ENCODE data around the gene DLGAP1.

DNA sequence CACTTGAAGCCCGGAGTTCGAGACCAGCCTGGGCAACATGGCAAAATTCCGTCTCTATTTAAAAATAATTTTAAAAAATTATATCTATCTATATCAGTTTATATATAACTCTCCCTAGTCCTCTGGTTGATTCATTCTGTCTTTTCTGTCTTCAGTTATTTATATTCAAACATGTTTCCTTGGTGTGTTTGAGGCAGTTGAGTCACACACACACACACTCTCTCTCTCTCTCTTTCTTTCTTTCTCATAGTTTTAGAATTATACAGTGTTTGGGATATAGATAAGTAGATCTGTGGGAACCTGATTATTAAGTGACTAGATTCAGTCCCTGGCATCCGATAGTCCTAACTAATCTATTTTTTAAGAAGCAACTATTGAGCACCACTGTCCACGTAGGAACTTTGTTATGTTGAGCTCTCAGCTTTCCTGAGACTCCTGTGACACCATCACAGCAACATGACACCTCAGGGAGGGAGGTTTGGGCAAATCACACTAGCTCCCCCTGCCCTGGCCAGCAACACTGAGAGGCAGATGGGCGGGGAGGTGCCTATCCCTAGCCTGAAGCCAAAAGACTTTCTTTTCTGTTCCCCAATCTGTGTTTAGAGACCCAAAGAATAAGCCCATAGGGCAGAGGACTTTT, 482.7 kb downstream of the DLGAP1 start:
- TF ChIP-seq EP300 (conservative IDR thresholded peaks at IDR 0.05; ENCODE audit: poor library complexity, severe bottlenecking), result no peak
- TF ChIP-seq, protein P1, sequence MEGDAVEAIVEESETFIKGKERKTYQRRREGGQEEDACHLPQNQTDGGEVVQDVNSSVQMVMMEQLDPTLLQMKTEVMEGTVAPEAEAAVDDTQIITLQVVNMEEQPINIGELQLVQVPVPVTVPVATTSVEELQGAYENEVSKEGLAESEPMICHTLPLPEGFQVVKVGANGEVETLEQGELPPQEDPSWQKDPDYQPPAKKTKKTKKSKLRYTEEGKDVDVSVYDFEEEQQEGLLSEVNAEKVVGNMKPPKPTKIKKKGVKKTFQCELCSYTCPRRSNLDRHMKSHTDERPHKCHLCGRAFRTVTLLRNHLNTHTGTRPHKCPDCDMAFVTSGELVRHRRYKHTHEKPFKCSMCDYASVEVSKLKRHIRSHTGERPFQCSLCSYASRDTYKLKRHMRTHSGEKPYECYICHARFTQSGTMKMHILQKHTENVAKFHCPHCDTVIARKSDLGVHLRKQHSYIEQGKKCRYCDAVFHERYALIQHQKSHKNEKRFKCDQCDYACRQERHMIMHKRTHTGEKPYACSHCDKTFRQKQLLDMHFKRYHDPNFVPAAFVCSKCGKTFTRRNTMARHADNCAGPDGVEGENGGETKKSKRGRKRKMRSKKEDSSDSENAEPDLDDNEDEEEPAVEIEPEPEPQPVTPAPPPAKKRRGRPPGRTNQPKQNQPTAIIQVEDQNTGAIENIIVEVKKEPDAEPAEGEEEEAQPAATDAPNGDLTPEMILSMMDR (IDR thresholded peaks at IDR 0.05; ENCODE audit: poor library complexity, severe bottlenecking), result no peak
- no peak for TF ChIP-seq EZH2 (IDR thresholded peaks at IDR 0.05; ENCODE audit: borderline replicate concordance, insufficient read depth, low read length, poor library complexity, severe bottlenecking)
- no peak for TF ChIP-seq TAF1 (IDR thresholded peaks at IDR 0.05; ENCODE audit: low read depth)
- TF ChIP-seq RAD21 (conservative IDR thresholded peaks at IDR 0.05), result no peak
- TF ChIP-seq POLR2AphosphoS5 (IDR thresholded peaks at IDR 0.05), result no peak
- no peak for TF ChIP-seq SMC3 (conservative IDR thresholded peaks at IDR 0.05; ENCODE audit: poor library complexity)

Data from neural cell (in vitro differentiated cells).